HL-60 (cell line): ENCODE data around the gene WDR48.

Experiments used
- DNase-seq, 2 experiments: peaks; one replicate each; pipeline ENCODE4 v3.0.0-alpha.2; 2010 to 2020; ENCODE audit warnings: low read depth in 1 of 2, low spot score in 1 of 2
- H3K27ac ChIP-seq: fragments of 250-450 bp; sonication (Bioruptor Pico); replicated peaks from 2 replicates; pipeline ENCODE4 v1.5.1; 2020; ENCODE audit warnings: mild to moderate bottlenecking, moderate library complexity
- H3K27me3 ChIP-seq: fragments of 250-450 bp; sonication (Bioruptor Pico); 2 replicates; pipeline ENCODE4 v1.5.1; 2021; ENCODE audit warnings: mild to moderate bottlenecking, moderate library complexity; ENCODE audit not compliant: insufficient read depth, poor library complexity, severe bottlenecking
- H3K4me3 ChIP-seq: replicated peaks from 2 replicates; pipeline ENCODE4 v1.5.1; 2011; ENCODE audit warnings: mild to moderate bottlenecking, control low read depth, low read length; ENCODE audit not compliant: insufficient read depth
- CTCF ChIP-seq: IDR thresholded peaks from one replicate; pipeline ENCODE4 v1.5.1; 2011; ENCODE audit warnings: low read length, control low read depth, inconsistent platforms; ENCODE audit not compliant: insufficient read depth
- GABPA ChIP-seq: IDR thresholded peaks from 2 replicates; pipeline ENCODE4 v1.6.1; 2012; ENCODE audit warnings: low read depth
- POLR2AphosphoS5 ChIP-seq: IDR thresholded peaks from 2 replicates; pipeline ENCODE4 v1.6.1; 2012; ENCODE audit warnings: low read depth
- REST ChIP-seq: IDR thresholded peaks from 2 replicates; pipeline ENCODE4 v1.6.1; 2012; ENCODE audit warnings: low read depth; ENCODE audit not compliant: insufficient replicate concordance
- SPI1 ChIP-seq: IDR thresholded peaks from 2 replicates; pipeline ENCODE4 v1.6.1; 2012; ENCODE audit warnings: low read depth, mild to moderate bottlenecking, borderline replicate concordance

Gene WDR48

GRCh38 chr3:39124876-39125840, 73.3 kb downstream of the WDR48 start:
- H3K27me3 ChIP-seq: no peaks in the 10 kb centered on the region
- H3K27ac ChIP-seq: no peak overlapping the region
- no peak overlapping the region for H3K4me3 ChIP-seq
- TF ChIP-seq GABPA: no peak
- TF ChIP-seq REST: no peak
- TF ChIP-seq CTCF: no peak
- no peak for TF ChIP-seq POLR2AphosphoS5
- TF ChIP-seq SPI1: no peak
- DNase-seq: no peak

- no peaks in the 10 kb centered on the region for H3K27me3 ChIP-seq
- no peak for TF ChIP-seq GABPA
- no peak for TF ChIP-seq REST
- TF ChIP-seq CTCF: no peak
- no peak for TF ChIP-seq SPI1
- TF ChIP-seq POLR2AphosphoS5: no peak
- no peak for DNase-seq
- H3K27ac ChIP-seq: no peak overlapping the region
- no peak overlapping the region for H3K4me3 ChIP-seq
Measured at GRCh38 chr3:39125841-39126500, 74.2 kb downstream of the WDR48 start.

DNA sequence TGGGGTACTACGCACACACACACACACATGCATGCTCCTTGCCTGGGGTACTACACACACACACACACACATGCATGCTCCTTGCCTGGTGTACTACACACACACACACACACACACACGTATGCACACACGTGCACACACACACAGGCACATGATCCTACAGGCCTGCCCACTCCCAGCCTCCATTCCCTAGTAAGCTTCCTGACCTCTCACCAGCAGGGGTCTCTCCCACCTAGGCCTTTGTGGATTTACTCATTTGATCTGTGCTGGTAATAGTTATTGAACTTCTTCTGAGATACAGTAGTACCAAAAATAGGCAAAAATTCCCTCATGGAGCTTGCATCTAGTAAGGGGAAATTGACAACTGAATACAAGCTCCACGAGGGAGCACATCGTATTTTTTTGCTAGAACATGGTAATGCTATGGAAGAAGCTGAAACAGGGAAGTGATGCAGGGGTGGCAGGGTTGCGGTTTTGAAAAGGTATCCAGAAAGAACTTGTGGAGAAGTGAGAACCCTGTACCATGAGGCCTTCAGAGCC, 74.8 kb downstream of the WDR48 start:
- H3K4me3 ChIP-seq: no peak overlapping the region
- no peak overlapping the region for H3K27ac ChIP-seq
- no peaks in the 10 kb centered on the region for H3K27me3 ChIP-seq
- DNase-seq: peak in 1 of 2 experiments; percentile 84
- TF ChIP-seq REST (no peak), GABPA (no peak), POLR2AphosphoS5 (no peak), CTCF (no peak), SPI1 (peak; percentile 92)
